ENCODE measurements around the gene HSPH1. TPM values are rescaled to one million over a fixed set of nuclear protein-coding genes. Genes with fewer than 3 reads are reported as not detected.
A peak's percentile ranks its signal among the peaks of the same experiment; 100 is the strongest.

HSPH1 gene
- total and polyA plus RNA-seq, 2 of the 13 experiments (the other 11 are each of a cell fraction or from before 2014, with no cell fraction given) = 13.0 to 62.9 TPM

DNA sequence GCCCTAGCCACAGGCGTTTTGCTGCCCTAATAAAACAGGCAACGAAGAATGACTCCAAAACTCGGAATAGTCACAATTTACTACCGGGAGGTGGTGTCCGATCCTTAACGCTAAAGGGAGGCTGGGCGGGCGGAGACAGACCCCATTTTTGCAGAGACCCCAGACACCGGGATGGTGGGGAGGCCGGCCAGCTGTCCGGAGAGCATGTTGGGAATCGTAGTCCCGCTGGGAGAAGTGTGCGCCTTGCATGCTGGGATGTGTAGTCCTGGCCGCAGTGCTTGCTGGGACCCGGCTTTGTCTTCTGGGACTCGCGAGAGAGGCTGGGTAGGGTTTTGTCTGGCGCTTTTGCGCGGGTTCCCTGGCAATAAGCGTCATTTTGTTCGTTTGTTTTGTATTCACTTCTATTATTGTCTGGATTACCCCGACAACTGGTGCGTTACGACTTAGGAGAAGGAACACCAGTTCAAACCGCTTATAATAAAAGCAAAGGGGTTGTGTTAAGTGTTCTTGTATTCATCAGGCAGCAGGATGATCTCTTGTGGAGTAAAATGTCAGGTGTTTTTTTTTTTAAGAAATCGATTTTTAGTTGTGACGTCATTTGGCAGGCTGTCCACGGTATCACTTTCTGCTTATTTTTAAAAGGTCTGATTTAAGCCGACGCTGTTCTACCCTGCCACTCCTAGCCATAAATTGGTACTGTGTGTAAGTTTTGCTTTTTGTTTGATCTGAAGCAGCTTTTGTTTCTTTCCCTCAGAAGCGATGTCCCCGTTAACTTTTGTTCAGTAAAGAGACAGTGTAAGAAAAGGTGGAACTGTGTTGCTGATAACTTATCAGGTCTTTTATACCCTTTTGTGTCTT lies 676 bp upstream of the HSPH1 start (continued):
- TF ChIP-seq, protein P1, sequence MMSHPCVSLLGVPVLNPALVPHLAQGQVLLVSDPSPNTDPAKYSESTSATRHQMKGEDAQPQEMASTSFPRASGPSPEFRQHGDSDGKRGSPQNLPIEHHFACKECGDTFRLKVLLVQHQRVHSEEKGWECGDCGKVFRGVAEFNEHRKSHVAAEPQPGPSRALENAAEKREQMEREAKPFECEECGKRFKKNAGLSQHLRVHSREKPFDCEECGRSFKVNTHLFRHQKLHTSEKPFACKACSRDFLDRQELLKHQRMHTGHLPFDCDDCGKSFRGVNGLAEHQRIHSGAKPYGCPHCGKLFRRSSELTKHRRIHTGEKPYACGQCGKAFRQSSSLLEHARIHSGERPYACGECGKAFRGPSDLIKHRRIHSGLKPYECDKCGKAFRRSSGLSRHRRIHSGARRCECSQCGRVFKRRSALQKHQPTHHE (CRISPR knock-in tag; IDR thresholded peaks at IDR 0.05; ENCODE audit: borderline replicate concordance) = no peak
- no peak for TF ChIP-seq NFE2 (CRISPR knock-in tag; IDR thresholded peaks at IDR 0.05)
- TF ChIP-seq ZFP90 (CRISPR knock-in tag; IDR thresholded peaks at IDR 0.05; ENCODE audit: borderline replicate concordance) = no peak
- no peak for TF ChIP-seq NFKBIZ (CRISPR knock-in tag; IDR thresholded peaks at IDR 0.05)
- TF ChIP-seq, protein P2, sequence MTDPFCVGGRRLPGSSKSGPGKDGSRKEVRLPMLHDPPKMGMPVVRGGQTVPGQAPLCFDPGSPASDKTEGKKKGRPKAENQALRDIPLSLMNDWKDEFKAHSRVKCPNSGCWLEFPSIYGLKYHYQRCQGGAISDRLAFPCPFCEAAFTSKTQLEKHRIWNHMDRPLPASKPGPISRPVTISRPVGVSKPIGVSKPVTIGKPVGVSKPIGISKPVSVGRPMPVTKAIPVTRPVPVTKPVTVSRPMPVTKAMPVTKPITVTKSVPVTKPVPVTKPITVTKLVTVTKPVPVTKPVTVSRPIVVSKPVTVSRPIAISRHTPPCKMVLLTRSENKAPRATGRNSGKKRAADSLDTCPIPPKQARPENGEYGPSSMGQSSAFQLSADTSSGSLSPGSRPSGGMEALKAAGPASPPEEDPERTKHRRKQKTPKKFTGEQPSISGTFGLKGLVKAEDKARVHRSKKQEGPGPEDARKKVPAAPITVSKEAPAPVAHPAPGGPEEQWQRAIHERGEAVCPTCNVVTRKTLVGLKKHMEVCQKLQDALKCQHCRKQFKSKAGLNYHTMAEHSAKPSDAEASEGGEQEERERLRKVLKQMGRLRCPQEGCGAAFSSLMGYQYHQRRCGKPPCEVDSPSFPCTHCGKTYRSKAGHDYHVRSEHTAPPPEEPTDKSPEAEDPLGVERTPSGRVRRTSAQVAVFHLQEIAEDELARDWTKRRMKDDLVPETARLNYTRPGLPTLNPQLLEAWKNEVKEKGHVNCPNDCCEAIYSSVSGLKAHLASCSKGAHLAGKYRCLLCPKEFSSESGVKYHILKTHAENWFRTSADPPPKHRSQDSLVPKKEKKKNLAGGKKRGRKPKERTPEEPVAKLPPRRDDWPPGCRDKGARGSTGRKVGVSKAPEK (CRISPR knock-in tag; IDR thresholded peaks at IDR 0.05; ENCODE audit: borderline replicate concordance) = no peak
- TF ChIP-seq, protein P3, sequence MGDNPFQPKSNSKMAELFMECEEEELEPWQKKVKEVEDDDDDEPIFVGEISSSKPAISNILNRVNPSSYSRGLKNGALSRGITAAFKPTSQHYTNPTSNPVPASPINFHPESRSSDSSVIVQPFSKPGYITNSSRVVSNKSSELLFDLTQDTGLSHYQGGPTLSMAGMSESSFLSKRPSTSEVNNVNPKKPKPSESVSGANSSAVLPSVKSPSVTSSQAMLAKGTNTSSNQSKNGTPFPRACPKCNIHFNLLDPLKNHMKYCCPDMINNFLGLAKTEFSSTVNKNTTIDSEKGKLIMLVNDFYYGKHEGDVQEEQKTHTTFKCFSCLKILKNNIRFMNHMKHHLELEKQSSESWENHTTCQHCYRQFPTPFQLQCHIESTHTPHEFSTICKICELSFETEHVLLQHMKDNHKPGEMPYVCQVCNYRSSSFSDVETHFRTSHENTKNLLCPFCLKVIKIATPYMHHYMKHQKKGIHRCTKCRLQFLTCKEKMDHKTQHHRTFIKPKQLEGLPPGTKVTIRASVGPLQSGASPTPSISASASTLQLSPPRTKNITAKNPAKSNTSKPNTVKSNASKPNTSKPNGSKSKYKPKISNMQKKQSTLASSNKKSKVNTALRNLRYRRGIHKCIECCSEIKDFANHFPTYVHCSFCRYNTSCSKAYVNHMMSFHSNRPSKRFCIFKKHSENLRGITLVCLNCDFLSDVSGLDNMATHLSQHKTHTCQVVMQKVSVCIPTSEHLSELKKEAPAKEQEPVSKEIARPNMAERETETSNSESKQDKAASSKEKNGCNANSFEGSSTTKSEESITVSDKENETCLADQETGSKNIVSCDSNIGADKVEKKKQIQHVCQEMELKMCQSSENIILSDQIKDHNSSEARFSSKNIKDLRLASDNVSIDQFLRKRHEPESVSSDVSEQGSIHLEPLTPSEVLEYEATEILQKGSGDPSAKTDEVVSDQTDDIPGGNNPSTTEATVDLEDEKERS (CRISPR knock-in tag; IDR thresholded peaks at IDR 0.05) = no peak
- TF ChIP-seq FOXJ3 (CRISPR knock-in tag; IDR thresholded peaks at IDR 0.05; ENCODE audit: borderline replicate concordance) = no peak
- no peak for TF ChIP-seq GTF3A (CRISPR knock-in tag; conservative IDR thresholded peaks at IDR 0.05)
- no peak; the same call in 1 of the 2 replicates for TF ChIP-seq ZSCAN31 (CRISPR knock-in tag; IDR thresholded peaks at IDR 0.05; ENCODE audit: low read depth)
- peak; percentile 11; the same call in 1 of the 2 replicates for TF ChIP-seq ZNF891 (CRISPR knock-in tag; IDR thresholded peaks at IDR 0.05)
- TF ChIP-seq ZNF670 (CRISPR knock-in tag; IDR thresholded peaks at IDR 0.05; ENCODE audit: borderline replicate concordance) = peak; percentile 58; the same call in 1 of the 2 replicates
- no peak for TF ChIP-seq ZNF230 (CRISPR knock-in tag; IDR thresholded peaks at IDR 0.05)
- peak; percentile 70; the same call in 1 of the 2 replicates for TF ChIP-seq NAIF1 (CRISPR knock-in tag; IDR thresholded peaks at IDR 0.05; ENCODE audit: borderline replicate concordance)
- TF ChIP-seq ZNF747 (CRISPR knock-in tag; IDR thresholded peaks at IDR 0.05; ENCODE audit: borderline replicate concordance) = no peak
- no peak for TF ChIP-seq ZFP36L1 (CRISPR knock-in tag; IDR thresholded peaks at IDR 0.05)
- TF ChIP-seq ZNF337 (CRISPR knock-in tag; IDR thresholded peaks at IDR 0.05; ENCODE audit: borderline replicate concordance, low read depth) = no peak
- TF ChIP-seq, protein P4, sequence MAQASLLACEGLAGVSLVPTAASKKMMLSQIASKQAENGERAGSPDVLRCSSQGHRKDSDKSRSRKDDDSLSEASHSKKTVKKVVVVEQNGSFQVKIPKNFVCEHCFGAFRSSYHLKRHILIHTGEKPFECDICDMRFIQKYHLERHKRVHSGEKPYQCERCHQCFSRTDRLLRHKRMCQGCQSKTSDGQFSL (CRISPR knock-in tag; IDR thresholded peaks at IDR 0.05) = no peak
- TF ChIP-seq, protein P5, sequence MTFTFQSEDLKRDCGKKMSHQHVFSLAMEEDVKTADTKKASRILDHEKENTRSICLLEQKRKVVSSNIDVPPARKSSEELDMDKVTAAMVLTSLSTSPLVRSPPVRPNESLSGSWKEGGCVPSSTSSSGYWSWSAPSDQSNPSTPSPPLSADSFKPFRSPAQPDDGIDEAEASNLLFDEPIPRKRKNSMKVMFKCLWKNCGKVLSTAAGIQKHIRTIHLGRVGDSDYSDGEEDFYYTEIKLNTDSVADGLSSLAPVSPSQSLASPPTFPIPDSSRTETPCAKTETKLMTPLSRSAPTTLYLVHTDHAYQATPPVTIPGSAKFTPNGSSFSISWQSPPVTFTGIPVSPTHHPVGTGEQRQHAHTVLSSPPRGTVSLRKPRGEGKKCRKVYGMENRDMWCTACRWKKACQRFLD (CRISPR knock-in tag; IDR thresholded peaks at IDR 0.05; ENCODE audit: borderline replicate concordance) = 0 out of 2 replicates have a peak, but pooled peaks have one; percentile 23

Data from HepG2 (cell line).